Hematopoietic multipotent progenitor cell treated with erythropoietin and hydrocortisone succinate and interleukin-3 and kit ligand, for 8 days (in vitro differentiated cells): Measurements from ENCODE around the gene SPATA33.
A peak's percentile ranks its signal among the peaks of the same experiment; 100 is the strongest.
"Not testable (repeated sequence)": the region's sequence is repeated elsewhere in the genome, so short reads cannot be mapped to it uniquely, and the experiment has no call there.

Experiments
- DNase-seq: peaks from one replicate; pipeline ENCODE4 v3.0.0-alpha.2; 2015

The SPATA33 gene

DNA sequence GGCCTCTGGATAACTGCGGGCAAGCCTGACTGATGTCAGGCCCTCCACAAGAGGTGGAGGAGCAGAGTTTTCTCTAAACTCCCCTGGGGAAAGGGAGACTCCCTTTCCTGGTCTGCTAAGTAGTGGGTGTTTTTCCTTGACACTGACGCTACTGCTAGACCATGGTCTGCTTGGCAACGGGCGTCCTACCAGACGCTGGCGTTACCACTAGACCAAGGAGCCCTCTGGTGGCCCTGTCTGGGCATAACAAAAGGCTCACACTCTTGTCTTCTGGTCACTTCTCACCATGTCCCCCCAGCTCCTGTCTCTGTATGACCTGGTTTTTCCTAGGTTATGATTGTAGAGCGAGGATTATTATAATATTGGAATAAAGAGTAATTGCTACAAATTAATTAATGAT lies 9.4 kb downstream of the SPATA33 start:
- peak; percentile 55 for DNase-seq

DNA sequence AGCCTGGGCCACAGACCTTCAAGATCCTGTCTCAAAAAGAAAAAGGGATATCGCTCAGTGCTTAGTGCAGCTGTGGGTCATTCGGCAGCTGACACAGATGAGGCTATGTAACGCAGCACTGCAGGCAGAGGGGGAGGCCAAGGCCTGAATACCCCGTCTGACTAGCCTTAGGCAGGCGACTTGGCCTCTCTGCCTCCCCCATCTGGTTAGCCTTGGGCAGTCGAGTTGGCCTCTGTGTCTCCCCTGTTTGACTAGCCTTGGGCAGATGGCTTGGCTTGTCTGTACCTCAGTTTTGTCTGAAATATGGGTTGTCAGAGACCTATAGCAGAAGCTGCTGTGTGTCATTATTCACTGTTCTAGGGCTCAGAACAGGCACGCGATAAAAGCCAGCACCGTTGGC lies 10.0 kb downstream of the SPATA33 start:
- DNase-seq: no peak

DNA sequence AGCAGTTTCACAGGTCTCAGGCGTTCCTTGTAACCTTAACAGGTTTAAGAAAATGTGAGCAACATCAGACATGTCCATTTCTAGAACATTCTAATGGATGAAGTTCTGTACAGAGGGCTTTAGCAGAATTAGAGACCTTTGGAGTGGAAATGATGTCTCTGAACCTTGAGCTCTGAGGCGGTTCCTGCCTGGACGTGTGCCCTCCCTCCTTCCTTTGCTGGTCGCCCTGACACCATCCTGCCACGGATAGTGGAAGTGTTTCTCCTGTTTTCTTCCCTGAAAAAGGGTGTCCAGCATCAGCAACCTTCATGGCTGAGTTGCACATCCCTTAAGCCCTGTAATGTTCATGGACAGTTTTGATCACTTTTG lies 11.1 kb downstream of the SPATA33 start:
- DNase-seq: no peak

DNA sequence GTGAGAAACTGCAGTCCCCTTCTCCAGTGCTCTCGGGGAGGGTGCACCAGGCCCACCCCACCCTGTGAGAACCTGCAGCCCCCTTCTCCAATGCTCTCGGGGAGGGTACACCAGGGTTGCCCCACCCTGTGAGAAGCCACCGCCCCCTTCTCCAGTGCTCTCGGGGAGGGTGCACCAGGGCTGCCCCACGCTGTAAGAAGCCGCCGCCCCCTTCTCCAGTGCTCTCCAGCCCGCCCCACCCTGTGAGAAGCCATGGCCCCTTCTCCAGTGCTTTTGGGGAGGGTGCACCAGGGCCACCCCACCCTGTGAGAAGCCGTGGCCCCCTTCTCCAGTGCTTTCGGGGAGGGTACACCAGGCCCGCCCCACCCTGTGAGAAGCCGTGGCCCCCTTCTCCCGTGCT lies 12.1 kb downstream of the SPATA33 start:
- DNase-seq: no peak

DNA sequence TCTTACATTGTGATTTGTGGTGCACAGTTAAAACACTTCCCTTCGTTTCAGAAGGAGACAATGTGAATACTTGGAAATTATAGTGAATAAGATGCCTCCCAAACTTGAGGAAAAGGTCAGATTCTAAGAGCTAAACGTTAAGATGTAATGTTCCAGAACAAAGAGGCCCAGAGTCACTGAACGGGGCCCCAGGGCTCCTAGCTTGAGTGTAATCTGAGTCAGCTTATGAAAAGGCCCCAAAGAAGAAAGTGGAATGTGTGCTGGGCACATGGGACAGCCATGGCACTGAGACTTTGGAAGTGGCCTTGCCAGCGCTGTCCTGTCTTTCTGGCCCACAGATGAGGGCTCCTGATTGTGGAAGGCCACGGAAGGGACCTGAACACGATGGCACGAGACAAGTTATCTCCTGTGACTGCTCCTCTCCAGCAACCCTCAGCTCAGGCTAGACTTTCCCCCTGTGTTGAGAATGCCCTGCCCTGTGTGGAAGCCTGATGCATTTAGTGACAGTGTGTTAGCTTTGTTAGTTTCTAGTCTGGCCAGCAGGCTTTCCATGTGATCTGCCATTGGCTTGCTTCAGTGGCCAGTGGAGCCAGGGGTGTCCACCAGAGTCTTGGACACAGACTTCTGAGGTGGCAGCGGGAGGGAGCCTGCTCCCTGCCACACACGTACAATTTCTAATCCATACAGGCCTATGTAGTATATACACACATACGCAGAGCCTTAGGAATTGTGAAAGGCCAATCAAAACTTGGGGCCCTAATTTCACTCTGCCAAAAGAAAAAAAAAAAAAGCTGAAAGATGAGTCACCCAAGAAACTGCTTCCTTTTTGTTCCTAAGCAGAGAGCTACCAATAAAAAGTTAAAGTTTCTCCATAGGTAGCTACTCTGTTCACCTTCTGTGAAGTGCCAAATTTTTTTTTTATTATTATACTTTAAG lies 13.1 kb downstream of the SPATA33 start:
- DNase-seq: no peak

DNA sequence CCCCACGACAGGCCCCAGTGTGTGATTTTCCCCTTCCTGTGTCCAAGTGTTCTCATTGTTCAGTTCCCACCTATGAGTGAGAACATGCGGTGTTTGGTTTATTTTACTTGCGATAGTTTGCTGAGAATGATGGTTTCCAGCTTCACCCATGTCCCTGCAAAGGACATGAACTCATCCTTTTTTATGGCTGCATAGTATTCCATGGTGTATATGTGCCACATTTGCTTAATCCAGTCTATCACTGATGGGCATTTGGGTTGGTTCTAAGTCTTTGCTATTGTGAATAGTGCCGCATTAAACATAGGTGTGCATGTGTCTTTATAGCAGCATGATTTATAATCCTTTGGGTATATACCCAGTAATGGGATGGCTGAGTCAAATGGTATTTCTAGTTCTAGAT lies 13.9 kb downstream of the SPATA33 start:
- not testable (repeated sequence) for DNase-seq

DNA sequence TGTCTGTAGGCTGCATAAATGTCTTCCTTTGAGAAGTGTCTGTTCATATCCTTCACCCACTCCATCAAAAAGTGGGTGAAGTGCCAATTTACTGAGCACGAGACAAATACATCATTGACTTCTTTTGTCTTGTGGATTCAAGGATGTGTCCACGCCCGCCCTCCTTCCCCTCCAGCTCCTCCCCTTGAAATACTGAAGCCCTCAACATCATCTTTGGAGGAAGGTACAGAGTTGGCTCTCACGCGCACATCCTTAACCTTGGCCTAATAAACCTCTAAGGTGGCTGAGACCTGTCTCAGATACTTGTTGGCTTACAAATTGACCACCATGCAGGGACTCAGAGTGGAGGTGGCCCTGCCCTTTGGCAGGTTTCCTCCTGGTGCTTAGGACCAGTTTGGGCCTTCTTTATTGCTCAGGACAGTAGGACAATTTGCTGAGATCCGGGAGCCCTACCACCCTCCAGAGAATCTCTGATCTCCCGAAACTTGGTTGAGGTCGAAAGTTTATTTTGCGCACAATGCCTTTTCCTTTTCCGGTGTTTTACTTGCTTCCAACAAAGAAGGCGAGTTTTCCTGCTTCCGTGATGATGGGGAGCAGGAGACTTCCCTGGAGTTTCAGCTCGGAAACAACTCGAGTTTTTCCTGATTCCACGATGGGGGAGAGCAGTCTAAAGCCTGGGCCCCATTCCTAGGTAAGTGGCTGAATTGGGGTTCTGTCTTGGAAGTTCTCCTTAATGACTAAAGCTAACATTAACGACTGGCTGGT lies 14.7 kb downstream of the SPATA33 start:
- DNase-seq: no peak

DNA sequence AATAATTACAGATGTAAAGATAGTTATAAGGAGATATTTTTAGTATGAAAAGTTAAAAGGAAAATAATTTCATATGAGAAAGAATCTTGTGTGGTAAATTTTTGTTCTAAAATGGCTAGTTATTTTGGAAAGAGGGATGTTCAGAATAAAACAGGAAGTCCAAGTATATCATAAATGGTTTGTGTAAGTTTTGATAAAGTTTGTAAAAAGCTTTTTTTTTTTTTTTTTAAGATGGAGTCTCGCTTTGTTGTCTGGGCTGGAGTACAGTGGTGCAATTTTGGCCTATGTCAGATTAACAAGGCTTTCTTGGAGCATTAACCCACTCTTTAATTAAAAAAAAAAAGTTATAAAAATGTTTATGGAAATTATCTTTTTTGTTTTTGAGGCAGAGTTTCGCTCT lies 20.6 kb downstream of the SPATA33 start:
- no peak for DNase-seq

DNA sequence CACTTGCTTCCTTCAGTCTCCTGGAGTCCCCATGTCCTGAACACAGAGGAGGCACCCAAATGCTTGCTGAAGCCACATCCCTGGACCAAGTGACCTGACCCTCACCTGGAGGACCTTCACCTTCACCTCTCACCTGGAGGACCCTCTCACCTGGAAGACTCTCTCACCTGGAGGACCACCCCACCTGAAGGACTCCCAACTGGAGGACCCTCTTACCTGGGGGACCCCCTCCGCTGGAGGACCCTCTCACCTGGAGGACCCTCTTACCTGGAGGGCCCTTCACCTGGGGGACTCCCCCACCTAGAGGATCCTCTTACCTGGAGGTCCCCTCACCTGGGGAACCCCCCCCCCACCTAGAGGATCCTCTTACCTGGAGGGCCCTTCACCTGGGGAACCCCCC lies 28.3 kb downstream of the SPATA33 start:
- DNase-seq: no peak

DNA sequence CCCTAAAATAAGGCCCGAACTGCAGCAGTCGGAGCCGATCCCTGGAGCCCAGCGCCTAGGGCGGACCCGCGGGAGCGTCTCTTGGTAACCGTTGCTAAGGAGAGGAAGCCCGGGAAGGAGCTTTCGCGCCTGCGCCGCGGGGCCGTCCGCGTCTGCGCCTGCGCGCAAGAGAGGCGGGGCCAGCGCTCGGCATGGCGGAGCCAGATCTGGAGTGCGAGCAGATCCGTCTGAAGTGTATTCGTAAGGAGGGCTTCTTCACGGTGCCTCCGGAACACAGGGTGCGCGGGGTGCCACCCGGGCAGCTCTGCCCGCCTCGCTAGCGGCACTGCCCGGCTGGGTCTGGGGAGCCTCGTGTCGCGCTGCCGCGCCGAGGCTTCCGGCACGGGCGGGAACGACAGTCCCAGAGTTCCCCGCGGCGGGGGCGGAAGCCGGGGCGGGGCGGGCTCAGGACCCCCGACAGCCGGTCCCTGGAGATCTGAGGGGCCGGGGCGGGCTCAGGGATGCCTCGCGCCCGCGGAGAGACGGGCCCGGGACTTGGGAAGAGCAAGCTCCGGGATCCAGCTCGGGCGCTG lies 29.0 kb downstream of the SPATA33 start, which contains the start of gene CDK10:
Gene CDK10, plus strand, starts transcription at position 170 of the 572 bp plus-strand sequence. Its CDS starts 22 bp downstream, at position 192.
- peak; percentile 90 for DNase-seq

DNA sequence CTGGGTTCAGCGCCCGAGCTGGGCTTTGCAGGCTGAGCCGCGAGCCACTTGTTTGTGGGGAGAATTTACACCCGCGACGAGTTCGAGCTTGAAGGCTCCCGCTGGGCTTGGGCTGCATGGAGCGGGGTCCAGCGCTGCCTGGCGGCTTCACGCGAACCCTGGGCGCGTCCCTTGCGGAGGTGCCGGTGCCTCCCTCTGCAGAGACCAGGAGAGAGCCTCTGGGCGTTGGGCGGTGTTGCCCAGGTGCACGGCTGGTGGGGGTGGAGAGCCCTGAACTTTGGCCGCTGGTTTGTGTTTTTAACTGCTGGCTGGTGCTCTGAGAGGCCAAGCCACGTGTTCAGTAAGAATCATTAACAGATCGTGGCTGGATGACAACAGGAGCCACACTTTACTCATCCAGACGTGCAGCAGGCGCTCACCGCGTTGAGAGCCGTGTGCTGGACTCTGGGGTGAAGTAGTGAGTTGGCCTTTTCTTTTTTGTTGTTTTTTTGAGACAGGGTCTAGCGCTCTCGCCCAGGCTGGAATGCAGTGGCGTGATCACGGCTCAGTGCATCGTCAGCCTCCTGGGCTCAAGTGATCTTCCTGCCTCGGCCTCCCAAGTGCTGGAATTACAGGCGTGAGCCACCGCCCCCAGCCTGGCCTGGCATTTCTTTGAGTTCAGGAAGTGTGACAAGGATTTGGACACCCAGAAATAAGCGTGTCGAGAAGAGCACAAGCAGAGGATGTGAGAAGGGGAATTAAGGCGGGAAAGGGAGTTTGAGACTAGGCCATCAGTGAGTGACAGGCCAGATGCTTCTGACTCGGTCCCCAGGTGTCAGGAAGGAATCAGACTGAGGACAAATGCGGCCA lies 29.7 kb downstream of the SPATA33 start:
- DNase-seq: peak; percentile 18

DNA sequence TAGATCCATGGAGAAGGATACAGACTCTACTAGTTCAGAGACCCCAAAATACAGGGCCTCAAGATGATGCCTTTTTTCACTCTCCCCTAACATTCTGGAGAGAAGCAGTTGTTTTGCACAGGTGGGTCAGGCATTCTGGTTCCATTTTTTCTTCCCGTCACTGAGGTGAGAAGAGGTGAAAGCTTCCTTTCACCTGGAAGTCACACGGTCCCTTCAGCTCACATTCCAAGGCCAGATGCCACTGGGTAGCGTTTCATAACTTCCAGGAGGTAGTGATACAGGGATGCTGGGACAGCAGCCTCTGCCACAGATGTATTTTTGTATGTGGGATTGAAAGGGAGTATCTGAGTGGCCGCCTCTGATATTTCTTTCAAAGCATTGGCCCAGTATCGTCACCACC lies 30.8 kb downstream of the SPATA33 start:
- DNase-seq: no peak

DNA sequence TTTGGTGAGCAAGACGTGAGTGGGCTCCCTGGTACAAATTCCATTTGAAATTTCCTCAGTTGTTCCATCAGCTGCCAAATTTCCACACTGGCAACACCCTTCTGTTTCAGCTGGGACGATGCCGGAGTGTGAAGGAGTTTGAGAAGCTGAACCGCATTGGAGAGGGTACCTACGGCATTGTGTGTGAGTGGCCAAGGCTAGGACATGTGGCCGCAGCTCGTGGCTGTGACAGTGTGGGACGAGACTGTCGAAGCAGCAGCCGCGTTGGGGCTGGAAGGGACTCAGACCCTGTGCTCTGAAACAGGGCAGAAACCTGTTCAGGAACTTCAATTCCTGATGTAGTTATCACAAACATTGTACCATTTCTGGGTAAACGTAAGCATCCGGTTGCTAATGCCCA lies 31.5 kb downstream of the SPATA33 start:
- no peak for DNase-seq

DNA sequence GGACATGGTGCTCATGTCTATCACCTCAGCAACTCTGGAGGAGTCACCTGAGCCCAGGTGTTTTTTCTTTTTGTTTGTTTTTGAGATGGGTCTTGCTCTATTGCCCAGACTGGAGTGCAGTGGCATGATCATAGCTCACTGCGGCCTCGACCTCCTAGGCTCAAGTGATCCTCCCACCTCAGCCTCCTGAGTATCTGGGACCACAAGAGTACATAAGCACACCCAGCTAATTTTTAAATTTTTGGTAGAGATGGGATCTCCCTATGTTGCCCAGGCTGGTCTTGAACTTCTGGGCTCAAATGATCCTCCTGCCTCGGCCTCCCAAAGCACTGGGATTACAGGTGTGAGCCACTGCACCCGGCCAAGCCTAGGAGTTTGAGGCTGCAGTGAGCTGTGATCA lies 32.0 kb downstream of the SPATA33 start:
- not testable (repeated sequence) for DNase-seq

DNA sequence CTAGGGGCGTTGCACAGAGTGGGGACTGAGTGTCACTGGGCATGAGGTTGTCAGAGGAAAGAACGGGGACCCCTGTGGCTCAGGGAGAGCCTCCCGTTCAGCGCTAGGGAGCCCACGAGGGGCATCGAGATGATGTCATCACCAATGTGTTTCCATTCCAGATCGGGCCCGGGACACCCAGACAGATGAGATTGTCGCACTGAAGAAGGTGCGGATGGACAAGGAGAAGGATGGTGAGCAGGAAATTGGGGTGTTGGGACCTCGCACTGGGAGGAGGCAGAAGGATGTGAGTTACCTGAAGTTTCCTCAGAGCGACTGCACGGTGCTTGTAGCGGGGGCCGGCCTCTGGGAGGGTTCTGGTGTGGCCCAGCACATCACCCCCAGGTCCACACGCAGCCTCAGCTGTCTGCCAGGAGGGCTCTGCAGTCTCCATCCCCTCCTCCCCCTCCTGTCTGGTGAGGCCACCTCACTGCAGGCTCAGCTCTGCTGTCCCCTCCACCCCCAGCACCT lies 32.8 kb downstream of the SPATA33 start:
- no peak for DNase-seq

DNA sequence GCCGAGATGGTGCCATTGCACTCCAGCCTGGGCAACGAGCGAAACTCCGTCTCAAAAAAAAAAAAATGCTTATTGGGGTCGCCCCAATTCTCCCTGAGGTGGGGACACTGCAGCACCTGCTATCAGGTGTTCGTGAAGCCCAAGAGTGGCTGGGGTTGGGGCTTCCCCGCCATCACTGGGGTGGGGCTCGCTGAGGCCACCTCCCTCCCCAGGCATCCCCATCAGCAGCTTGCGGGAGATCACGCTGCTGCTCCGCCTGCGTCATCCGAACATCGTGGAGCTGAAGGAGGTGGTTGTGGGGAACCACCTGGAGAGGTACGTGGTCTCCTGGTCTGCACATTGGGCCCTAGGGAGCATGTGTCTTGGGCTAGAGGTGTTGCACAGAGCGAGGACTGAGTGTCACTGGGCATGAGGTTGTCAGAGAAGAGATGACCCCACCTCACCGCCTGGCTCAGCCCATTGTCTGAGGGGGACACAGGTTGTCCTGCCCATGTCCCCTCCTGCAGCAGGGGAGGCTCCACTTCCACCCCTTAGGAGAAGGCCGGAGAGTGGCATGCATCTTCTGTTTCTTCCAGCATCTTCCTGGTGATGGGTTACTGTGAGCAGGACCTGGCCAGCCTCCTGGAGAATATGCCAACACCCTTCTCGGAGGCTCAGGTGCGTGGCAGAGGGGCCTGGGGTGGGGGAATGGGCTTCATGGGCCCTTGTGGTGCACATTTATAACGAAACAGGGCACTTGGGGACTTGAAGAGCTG lies 33.8 kb downstream of the SPATA33 start:
- no peak for DNase-seq

DNA sequence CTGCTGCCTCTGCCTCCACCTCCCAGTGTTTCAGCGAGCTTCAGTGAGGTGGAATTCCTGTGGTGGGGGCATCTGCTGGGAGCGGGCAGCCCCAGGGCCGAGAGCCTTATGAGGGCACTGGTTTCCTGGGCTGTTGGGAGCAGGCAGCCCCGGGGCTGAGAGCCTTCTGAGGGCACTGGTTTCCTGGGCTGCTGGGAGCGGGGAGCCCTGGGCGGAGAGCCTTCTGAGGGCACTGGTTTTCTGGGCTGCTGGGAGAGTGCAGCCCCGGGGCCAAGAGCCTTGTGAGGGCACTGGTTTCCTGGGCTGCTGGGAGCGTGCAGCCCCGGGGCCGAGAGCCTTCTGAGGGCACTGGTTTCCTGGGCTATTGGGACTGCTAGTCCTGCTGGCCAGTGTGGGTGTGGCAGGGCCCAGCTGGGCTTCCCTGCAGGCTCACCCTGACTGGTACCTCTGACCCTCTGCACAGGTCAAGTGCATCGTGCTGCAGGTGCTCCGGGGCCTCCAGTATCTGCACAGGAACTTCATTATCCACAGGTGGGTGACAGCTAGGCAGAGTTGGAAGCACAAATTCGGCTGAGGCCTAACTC lies 34.4 kb downstream of the SPATA33 start:
- no peak for DNase-seq

DNA sequence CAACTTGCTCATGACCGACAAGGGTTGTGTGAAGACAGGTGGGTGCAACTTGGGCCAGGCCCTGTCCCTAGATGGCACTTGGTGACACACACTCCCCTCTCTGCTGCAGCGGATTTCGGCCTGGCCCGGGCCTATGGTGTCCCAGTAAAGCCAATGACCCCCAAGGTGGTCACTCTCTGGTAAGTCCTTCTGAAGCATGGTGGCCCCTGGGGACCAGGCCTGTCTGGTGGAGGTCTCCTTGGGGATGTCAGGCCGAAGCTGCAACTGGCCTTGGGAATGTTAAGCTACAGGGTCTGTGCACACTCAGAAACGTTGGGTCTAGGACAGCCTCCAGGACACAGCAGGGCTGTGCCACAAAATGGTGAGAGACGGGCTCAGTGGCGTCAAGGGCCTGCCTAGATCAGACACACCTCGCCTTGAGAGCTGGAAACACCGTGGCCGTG lies 35.7 kb downstream of the SPATA33 start:
- no peak for DNase-seq

DNA sequence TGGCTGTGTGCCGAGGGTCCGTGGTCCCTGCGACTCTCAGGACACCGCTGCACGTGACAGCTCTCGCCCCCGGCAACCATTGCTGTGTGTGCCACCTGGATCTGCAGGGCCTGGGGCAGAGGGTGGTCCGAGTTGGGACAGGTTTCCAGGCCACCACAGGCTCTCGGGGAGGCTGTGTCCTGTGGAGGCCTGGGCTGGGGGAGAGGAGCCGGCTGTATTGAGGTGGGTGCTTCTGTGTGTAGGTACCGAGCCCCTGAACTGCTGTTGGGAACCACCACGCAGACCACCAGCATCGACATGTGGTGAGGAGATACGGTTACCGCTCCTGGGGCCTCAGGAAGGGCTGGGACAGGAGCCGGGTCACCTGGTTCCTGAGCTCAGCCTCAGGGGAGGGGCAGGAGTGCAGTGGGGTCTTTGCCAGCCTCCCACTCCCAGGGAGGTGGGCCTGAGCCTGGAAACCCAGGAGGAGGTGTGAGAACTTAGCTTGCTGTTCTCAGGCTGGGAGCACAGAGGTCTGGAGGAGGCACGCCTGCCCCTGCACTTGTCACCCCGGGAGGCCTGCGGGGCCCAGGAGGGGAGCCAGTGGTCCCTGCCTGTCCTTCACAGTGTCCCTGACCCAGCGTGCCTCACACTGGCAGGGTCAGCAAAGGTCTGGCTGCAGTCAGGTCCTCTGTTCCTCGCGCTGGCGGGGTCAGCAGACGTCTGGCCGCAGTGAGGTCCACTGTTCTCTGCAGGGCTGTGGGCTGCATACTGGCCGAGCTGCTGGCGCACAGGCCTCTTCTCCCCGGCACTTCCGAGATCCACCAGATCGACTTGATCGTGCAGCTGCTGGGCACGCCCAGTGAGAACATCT lies 36.5 kb downstream of the SPATA33 start:
- peak; percentile 64 for DNase-seq

DNA sequence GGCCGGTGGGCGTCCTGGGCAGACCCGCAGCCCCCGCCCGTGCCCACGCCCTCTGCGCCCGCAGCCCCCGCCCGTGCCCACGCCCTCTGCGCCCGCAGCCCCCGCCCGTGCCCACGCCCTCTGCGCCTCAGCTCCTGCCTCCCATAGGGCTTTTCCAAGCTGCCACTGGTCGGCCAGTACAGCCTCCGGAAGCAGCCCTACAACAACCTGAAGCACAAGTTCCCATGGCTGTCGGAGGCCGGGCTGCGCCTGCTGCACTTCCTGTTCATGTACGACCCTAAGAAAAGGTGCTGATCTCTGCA lies 37.1 kb downstream of the SPATA33 start:
- not testable (repeated sequence) for DNase-seq
